Activated CD4-positive, alpha-beta T cell treated with anti-CD3 and anti-CD28 coated beads, Interleukin-2, amount 50 U/mL, for 24 hours (primary cell): ENCODE measurements around the gene GARNL3.

ENCODE experiments used
- DNase-seq, 2 donors: peaks; one replicate each; pipeline ENCODE4 v3.0.0-alpha.2; 2020; ENCODE audit warnings: low read depth in 1 of 2, low spot score in 1 of 2

The GARNL3 gene

GRCh38 chr9:127344368-127345000 lies 79.9 kb downstream of the GARNL3 start:
- DNase-seq, result no peak

DNA sequence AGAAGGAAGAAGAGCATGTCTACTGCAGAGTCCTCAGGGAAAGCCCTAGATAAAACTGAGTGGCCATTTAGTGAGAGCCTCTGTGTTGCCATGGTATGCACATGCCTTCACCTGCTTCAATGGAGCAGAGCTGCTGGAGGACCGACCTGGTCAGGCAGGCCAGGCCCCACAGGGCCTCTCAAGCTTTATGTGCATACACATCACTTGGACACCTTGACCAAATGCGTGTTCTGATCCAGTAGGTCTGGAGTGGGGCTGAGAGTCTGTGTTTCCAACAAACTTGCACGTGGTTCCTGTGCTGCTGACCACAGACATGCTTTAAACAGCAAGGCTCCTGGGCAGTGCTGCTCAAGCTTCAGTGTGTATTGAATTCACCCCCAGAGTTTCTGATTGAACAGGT lies 81.0 kb downstream of the GARNL3 start:
- DNase-seq, result no peak

GRCh38 chr9:127346584-127346983 lies 82.0 kb downstream of the GARNL3 start:
- no peak for DNase-seq

DNA sequence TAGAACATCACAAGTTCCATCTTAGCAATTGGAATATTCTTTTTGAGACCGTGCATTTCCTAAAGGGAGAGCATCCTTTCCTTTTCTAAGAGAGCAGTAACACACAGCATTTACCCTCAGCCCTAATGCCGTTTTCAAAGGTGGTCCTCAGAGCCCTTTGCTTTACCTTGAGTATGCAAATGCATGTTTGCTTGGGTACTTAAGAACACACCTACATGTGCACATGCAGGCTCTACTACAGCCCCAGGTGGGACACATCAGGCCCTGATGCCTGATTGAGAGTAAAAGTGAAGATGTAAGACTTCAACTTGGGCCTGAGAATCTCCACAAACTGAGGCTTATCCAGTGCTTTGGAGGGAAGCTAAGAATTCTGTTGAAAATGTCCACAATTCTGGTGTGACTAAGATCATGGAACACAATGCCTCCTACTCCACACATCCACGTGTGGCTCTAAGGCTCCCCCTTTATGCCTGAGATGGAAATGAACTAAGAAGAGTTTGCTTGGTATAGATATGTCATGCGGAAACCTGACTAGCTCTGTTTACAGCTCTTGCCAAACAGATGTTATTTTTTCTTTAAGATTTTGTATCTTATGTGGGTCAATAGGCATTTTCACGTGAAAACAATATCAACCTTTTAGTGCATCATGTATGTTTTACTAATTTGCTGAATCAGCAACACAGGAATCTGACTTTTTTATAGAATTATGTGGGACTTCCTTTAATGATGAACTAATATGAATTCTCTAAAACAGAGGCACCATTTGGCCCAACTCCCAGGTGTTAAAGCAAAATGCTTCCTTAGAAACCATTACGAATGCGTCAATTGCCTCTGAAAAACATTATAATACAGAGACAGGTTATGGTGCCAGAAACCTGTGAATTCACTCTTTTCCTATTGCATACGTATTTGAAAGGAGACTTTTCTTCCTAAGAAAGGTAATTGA lies 83.5 kb downstream of the GARNL3 start:
- no peak for DNase-seq

- no peak for DNase-seq
Observed at GRCh38 chr9:127349483-127350113, 85.0 kb downstream of the GARNL3 start.

GRCh38 chr9:127351182-127352166 lies 86.9 kb downstream of the GARNL3 start:
- DNase-seq, result no peak

GRCh38 chr9:127353882-127354281 lies 89.3 kb downstream of the GARNL3 start:
- DNase-seq, result no peak

DNA sequence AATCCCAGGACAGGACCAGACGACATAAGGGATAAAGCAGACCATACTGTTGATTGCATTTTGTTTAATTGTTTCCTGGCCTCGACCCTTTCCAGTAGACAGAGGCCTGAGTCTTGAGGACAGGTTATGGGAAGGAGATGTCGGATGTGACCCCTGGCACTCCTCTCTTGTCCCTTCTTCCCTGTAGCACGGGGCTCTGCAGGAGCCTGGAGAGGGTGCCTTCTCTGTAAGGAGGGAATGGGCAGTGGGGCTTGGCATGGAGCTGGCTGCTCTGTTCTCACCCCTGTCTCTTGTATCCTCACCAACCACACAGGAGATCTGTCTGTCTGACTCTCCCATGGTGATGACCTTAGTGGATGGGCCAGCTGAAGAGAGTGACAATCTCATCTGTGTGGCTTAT lies 92.3 kb downstream of the GARNL3 start:
- DNase-seq, result no peak

- no peak for DNase-seq
Observed at GRCh38 chr9:127358023-127358535, 93.5 kb downstream of the GARNL3 start.

- no peak for DNase-seq
Observed at GRCh38 chr9:127358770-127359169, 94.2 kb downstream of the GARNL3 start.

DNA sequence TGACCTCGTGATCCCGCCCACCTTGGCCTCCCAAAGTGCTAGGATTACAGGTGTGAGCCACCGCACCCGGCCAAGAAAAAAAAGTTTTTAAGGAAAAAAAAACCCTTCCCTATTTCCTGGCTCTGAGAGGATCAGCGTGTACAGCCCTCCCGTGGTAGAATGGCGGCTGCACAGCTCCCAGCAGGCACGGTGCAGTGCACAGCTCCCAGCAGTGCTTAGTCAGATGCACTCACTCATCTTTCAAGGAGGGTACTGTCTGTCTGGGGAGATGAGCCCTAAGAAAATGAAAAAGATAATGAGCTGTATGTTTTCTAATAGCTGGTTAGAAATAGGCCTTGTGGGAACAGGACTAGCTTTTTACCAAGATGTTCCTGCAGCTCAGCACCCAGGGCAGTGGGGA lies 95.7 kb downstream of the GARNL3 start:
- DNase-seq, result no peak

DNA sequence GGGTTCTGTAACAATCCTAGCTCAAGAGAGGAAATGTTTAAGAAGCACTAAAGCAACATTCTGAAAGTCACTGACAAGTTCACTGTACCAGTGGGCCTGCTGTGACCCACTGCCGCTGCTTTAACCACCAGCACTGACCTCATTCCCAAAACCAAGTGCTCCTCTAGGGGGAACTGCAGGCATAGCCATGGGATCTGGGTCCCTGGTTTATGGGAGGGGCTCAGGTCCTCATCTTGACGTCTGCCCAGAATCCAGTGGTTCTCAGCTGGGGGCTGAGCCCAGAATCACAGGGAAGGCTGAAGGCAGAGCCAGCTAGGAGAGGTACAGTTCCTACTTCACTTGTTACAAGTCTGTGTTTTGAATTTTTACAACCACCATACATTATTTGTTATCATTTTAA lies 96.3 kb downstream of the GARNL3 start:
- DNase-seq, result no peak

- no peak for DNase-seq
Observed at GRCh38 chr9:127361561-127361960, 97.0 kb downstream of the GARNL3 start.

DNA sequence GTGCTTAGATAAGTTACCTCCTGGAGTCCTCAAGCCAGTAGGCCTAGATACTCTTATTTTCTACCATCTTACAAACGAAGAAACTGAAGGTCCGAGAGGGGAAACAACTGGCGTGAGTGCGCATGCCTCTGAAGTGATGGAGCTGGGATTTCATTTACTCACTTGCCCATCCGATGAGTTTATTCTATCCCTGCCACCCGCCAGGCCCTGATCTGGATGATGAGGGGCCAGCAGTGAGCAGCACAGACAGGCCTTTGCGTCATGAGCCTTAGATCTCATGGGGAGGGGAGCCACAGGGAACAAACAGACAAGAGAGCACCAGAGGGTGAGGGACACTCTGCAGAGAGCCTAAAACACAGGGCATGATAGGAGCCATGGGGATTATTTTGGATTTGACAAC lies 98.3 kb downstream of the GARNL3 start:
- DNase-seq, result no peak

DNA sequence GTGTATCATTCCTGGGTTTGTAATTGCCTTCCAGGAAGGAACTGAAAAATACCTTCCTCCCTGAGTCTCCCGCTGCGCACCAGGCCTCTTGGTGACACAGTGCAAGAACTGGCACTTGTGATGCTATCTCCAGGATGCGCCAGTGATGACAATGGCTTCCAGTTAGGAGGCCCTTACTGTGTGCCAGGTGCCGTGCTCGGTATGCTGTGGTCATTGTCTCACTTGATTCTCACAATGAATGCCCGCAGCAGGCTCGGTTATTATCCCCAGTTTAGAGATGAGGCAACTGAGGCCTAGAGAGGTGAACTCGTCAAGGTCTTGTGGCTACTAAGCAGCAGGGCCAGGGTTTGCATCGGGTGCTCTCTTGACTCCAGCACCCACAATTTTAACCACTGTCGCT lies 100.9 kb downstream of the GARNL3 start:
- no peak for DNase-seq

GRCh38 chr9:127366594-127366993 lies 102.0 kb downstream of the GARNL3 start:
- no peak for DNase-seq

- DNase-seq, result no peak
Observed at GRCh38 chr9:127368852-127369402, 104.4 kb downstream of the GARNL3 start.

DNA sequence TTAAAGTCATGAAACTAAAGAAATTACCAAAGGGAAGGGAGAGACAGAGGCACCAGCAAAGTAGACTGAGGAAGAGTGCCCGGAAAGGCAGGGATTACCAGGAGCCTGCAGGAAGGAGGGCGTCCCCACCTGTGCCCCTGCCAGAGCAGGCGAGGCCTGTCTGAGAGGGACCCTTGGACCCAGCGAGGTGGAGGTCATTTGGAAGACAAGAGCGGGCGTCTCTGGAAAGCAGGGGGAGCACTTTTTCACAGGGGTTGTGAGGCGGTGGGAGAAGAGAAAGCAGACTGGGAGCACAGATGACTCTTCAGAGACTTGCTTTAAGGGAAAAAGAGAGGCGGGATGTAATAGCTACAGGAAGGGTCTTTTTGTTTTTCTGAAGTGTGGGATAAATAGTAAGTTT lies 104.9 kb downstream of the GARNL3 start:
- DNase-seq, result no peak

DNA sequence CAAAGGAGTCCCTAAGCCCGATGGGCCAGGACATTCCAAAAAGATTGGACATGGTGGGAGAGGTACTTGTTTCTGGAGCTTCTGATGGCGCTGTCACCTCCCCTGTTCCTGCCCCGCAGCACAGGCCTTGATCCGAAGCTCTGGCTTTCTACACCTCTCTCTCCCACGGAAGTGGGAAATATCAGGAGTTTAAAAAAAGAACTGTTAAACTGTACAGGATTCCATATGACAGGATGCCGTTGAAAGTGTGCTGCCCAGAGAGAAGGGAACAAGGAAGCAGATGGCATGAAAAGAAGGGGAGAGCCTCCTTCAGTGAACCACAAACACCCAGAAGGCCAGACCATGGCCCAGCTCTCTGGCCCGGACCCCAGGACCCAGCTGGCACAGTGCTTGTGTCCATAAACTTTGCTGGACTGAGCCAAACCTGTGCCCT lies 105.6 kb downstream of the GARNL3 start:
- no peak for DNase-seq
